Breast epithelium (tissue), 3 donors: ENCODE measurements around the gene CNBD2.

Source experiments
- POLR2A ChIP-seq: fragments of 450-650 bp; IDR thresholded peaks from one replicate; pipeline ENCODE4 v1.6.1; 2016; ENCODE audit warnings: antibody characterized with exemption, mild to moderate bottlenecking, moderate library complexity
- POLR2AphosphoS5 ChIP-seq, 3 donors: sonication (generic); formaldehyde crosslinking; IDR thresholded peaks; one replicate each; pipeline ENCODE4 v1.6.1; 2017; ENCODE audit warnings: antibody characterized with exemption in 3 of 3
- TF ChIP-seq, protein P1 (sequence below), 3 donors: fragments of 450-650 bp; IDR thresholded peaks; one replicate each; pipeline ENCODE4 v1.5.1; 2016 to 2017; ENCODE audit warnings: antibody characterized with exemption in 3 of 3, mild to moderate bottlenecking in 3 of 3, moderate library complexity in 3 of 3

DNA sequence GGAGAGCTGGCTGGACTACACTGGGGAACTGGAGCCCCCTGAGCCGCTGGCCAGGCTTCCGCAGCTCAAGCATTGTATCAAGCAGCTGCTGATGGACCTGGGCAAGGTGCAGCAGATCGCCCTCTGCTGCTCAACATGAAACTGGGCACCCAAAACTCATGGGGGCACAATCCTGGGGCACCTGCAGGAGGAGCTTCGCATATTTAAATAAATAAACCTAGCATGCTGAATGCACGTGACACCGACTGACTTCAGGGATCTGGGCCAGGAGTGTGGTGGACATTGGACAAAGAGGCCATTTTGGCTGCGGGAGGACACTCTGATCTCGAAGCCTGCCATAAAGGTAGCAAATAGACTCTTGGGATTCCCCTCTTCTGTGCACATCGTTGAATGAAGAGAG, 20.9 kb upstream of the CNBD2 start:
- TF ChIP-seq, protein P1, sequence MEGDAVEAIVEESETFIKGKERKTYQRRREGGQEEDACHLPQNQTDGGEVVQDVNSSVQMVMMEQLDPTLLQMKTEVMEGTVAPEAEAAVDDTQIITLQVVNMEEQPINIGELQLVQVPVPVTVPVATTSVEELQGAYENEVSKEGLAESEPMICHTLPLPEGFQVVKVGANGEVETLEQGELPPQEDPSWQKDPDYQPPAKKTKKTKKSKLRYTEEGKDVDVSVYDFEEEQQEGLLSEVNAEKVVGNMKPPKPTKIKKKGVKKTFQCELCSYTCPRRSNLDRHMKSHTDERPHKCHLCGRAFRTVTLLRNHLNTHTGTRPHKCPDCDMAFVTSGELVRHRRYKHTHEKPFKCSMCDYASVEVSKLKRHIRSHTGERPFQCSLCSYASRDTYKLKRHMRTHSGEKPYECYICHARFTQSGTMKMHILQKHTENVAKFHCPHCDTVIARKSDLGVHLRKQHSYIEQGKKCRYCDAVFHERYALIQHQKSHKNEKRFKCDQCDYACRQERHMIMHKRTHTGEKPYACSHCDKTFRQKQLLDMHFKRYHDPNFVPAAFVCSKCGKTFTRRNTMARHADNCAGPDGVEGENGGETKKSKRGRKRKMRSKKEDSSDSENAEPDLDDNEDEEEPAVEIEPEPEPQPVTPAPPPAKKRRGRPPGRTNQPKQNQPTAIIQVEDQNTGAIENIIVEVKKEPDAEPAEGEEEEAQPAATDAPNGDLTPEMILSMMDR (IDR thresholded peaks at IDR 0.05) = no peak
- TF ChIP-seq POLR2AphosphoS5 (IDR thresholded peaks at IDR 0.05) (no peak), POLR2A (no peak)
